ENCODE measurements around the gene DIS3L2. TPM values are rescaled to one million over a fixed set of nuclear protein-coding genes. Genes with fewer than 3 reads are reported as not detected.

Gene DIS3L2
- total RNA-seq, 4 donors from 2014 or later = 16.1 to 26.7 (median 22.0) TPM

GRCh38 chr2:232296776-232297525 is 335.4 kb downstream of the DIS3L2 start:
- H3K9me3 ChIP-seq = no peaks in the 10 kb centered on the region
- no peak overlapping the region for H3K27ac ChIP-seq (replicated peaks in 1 of 4)
- H3K4me3 ChIP-seq = no peak overlapping the region
- WGBS = 95% methylated on average over 3 of the region's 3 CpGs
- peaks cover 0 to 13% (median 3%) of the 10 kb centered on the region in 4 donors for H3K4me1 ChIP-seq
- DNase-seq (ENCODE audit: extremely low spot score) = no peak
- intact Hi-C loops (cut with DNase I) = no loop called here
- peaks cover 0 to 31% (median 19%) of the 10 kb centered on the region in 4 donors for H3K36me3 ChIP-seq
- no peaks in the 10 kb centered on the region for H3K27me3 ChIP-seq
- TF ChIP-seq POLR2A (IDR thresholded peaks at IDR 0.05; ENCODE audit: low read depth) (no peak), POLR2AphosphoS5 (IDR thresholded peaks at IDR 0.05) (no peak), EP300 (IDR thresholded peaks at IDR 0.05) (no peak), CTCF (IDR thresholded peaks at IDR 0.05) (no peak)

GRCh38 chr2:232299084-232299483 is 337.6 kb downstream of the DIS3L2 start:
- Histone ChIP-seq H3K9me3 (no peaks in the 10 kb centered on the region), H3K27ac (replicated peaks in 1 of 4) (no peak overlapping the region), H3K4me1 (peaks cover 0 to 9% (median 3%) of the 10 kb centered on the region in 4 donors), H3K27me3 (no peaks in the 10 kb centered on the region), H3K4me3 (no peak overlapping the region), H3K36me3 (peaks cover 0 to 35% (median 19%) of the 10 kb centered on the region in 4 donors)
- intact Hi-C loops (cut with DNase I) = no loop called here
- no peak for DNase-seq (ENCODE audit: extremely low spot score)
- TF ChIP-seq CTCF (IDR thresholded peaks at IDR 0.05) (no peak), POLR2AphosphoS5 (IDR thresholded peaks at IDR 0.05) (no peak), EP300 (IDR thresholded peaks at IDR 0.05) (no peak), POLR2A (IDR thresholded peaks at IDR 0.05; ENCODE audit: low read depth) (no peak)
- WGBS = 92% methylated on average over 5 of the region's 5 CpGs

- WGBS = 87% methylated on average over 6 of the region's 6 CpGs
- Histone ChIP-seq H3K27me3 (no peaks in the 10 kb centered on the region), H3K36me3 (peaks cover 0 to 36% (median 19%) of the 10 kb centered on the region in 4 donors)
Observed at GRCh38 chr2:232299927-232300674, 338.6 kb downstream of the DIS3L2 start.

GRCh38 chr2:232300894-232301387 is 339.4 kb downstream of the DIS3L2 start:
- peaks cover 0 to 36% (median 21%) of the 10 kb centered on the region in 4 donors for H3K36me3 ChIP-seq
- WGBS = 91% methylated on average over 6 of the region's 6 CpGs
- H3K27me3 ChIP-seq = no peaks in the 10 kb centered on the region
- H3K4me1 ChIP-seq = peaks cover 0 to 9% (median 3%) of the 10 kb centered on the region in 4 donors
- H3K27ac ChIP-seq (replicated peaks in 1 of 4) = no peak overlapping the region
- H3K9me3 ChIP-seq = no peaks in the 10 kb centered on the region
- no peak for DNase-seq (ENCODE audit: extremely low spot score)
- intact Hi-C loops (cut with DNase I) = no loop called here
- no peak for TF ChIP-seq EP300 (IDR thresholded peaks at IDR 0.05)
- no peak overlapping the region for H3K4me3 ChIP-seq

More at GRCh38 chr2:232299927-232300674, 338.6 kb downstream of the DIS3L2 start:
- Histone ChIP-seq H3K4me1 (peaks cover 0 to 9% (median 3%) of the 10 kb centered on the region in 4 donors), H3K4me3 (no peak overlapping the region), H3K27ac (replicated peaks in 1 of 4) (no peak overlapping the region), H3K9me3 (no peaks in the 10 kb centered on the region)
- TF ChIP-seq EP300 (IDR thresholded peaks at IDR 0.05) (no peak), POLR2A (IDR thresholded peaks at IDR 0.05; ENCODE audit: low read depth) (no peak), POLR2AphosphoS5 (IDR thresholded peaks at IDR 0.05) (no peak), CTCF (IDR thresholded peaks at IDR 0.05) (no peak)
- DNase-seq (ENCODE audit: extremely low spot score) = no peak
- intact Hi-C loops (cut with DNase I) = no loop called here

GRCh38 chr2:232304236-232304635 is 342.7 kb downstream of the DIS3L2 start:
- TF ChIP-seq POLR2A (IDR thresholded peaks at IDR 0.05; ENCODE audit: low read depth) = no peak
- no peak for TF ChIP-seq POLR2AphosphoS5 (IDR thresholded peaks at IDR 0.05)
- Histone ChIP-seq H3K36me3 (peaks cover 0 to 39% (median 19%) of the 10 kb centered on the region in 4 donors), H3K27me3 (no peaks in the 10 kb centered on the region), H3K27ac (replicated peaks in 1 of 4) (no peak overlapping the region), H3K4me3 (no peak overlapping the region), H3K4me1 (no peaks in the 10 kb centered on the region), H3K9me3 (no peaks in the 10 kb centered on the region)
- no peak for DNase-seq (ENCODE audit: extremely low spot score)
- 96% methylated on average over 6 of the region's 6 CpGs for WGBS
- intact Hi-C loops (cut with DNase I) = no loop called here

All from esophagus muscularis mucosa (tissue), 4 donors.